ENCODE results near the gene SEPTIN12.

DNA sequence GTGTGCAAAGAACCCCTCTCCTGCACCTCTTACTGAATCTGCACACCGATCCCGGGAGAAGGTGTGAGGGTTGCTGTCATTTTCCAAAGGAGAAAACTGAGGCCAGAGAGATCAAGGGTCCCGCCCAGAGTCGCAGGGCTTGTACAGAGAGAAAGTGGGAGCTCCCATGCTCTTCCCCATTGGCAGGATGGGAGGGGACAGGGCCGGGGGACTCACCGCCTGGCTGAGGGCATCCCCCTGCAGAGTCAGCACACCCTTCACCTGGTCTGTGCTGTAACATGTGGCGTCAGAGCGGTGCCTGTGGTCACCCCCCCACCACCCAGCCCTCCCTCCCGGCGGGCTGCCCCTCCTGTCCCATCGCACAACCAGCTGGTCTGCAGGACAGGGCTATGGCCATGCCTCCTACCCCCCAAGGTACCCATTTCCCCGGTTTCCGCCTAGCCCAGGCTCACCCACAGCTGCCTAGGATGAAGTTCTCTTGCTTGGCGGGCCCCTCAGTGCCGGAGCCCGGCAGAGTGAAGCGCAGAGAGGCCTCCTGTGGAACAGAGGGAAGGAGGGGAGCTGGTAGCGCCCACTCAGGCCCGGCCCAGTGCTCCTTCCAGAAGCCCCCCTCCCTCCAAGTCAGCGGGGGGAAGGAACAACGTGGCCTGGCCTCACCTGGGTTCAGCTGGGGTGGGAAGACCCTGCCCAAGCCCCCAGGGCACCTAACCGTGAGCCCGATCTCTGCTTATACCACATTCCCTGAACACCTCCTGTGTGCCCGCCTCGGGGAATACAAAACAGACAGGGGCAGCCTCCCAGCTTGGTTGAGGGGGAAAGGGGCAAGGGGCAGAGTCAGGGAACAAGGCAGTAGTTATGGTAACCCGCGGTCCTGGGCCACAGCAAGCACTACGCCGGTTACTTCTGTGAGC is 13.2 kb upstream of the SEPTIN12 start:
- TF ChIP-seq, protein P1, sequence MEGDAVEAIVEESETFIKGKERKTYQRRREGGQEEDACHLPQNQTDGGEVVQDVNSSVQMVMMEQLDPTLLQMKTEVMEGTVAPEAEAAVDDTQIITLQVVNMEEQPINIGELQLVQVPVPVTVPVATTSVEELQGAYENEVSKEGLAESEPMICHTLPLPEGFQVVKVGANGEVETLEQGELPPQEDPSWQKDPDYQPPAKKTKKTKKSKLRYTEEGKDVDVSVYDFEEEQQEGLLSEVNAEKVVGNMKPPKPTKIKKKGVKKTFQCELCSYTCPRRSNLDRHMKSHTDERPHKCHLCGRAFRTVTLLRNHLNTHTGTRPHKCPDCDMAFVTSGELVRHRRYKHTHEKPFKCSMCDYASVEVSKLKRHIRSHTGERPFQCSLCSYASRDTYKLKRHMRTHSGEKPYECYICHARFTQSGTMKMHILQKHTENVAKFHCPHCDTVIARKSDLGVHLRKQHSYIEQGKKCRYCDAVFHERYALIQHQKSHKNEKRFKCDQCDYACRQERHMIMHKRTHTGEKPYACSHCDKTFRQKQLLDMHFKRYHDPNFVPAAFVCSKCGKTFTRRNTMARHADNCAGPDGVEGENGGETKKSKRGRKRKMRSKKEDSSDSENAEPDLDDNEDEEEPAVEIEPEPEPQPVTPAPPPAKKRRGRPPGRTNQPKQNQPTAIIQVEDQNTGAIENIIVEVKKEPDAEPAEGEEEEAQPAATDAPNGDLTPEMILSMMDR (IDR thresholded peaks at IDR 0.05) = no peak
- TF ChIP-seq POLR2AphosphoS5 (IDR thresholded peaks at IDR 0.05; ENCODE audit: insufficient read depth in 1 of 2, low read depth in 1 of 2) = no peak
- no peak for TF ChIP-seq POLR2A (IDR thresholded peaks at IDR 0.05)

All from vagina (tissue), 2 donors.